ENCODE data around the gene MINDY4. TPM values are rescaled to one million over a fixed set of nuclear protein-coding genes. Genes with fewer than 3 reads are reported as not detected.

The MINDY4 gene
- total RNA-seq, 1 experiment from 2014 or later, result 2.1 TPM

- Mint-ChIP-seq H3K4me1 (ENCODE audit: low read depth, unreplicated experiment) (no peaks in the 10 kb centered on the region), H3K9me3 (ENCODE audit: unreplicated experiment) (no peaks in the 10 kb centered on the region), H3K4me3 (ENCODE audit: unreplicated experiment) (no peak overlapping the region), H3K27ac (ENCODE audit: unreplicated experiment) (no peak overlapping the region), H3K27me3 (ENCODE audit: insufficient read depth, unreplicated experiment) (peaks cover 3% of the 10 kb centered on the region), H3K36me3 (ENCODE audit: insufficient read depth, unreplicated experiment) (no peaks in the 10 kb centered on the region)
- DNase-seq, result no peak
- Histone ChIP-seq H3K4me3 (ENCODE audit: low read depth, low read length) (no peak overlapping the region), H3K4me1 (no peaks in the 10 kb centered on the region), H3K9me3 (no peaks in the 10 kb centered on the region), H3K36me3 (ENCODE audit: control insufficient read depth, insufficient read depth, low read length) (no peaks in the 10 kb centered on the region), H3K27me3 (replicated peaks; ENCODE audit: control insufficient read depth, insufficient read depth, low read length) (no peaks in the 10 kb centered on the region)
- no TSS peak for BruUV-seq (replicated peaks)
- no peak for TF ChIP-seq CTCF (IDR thresholded peaks at IDR 0.05; ENCODE audit: insufficient read depth in 1 of 2, low read depth in 1 of 2, low read length in 1 of 2, severe bottlenecking in 1 of 2, unreplicated experiment in 1 of 2)
- intact Hi-C loops (cut with micrococcal nuclease; ENCODE audit: unreplicated experiment), result no loop called here
- ChIA-PET POLR2A (no interaction called here), CTCF (no interaction called here)
Observed at GRCh38 chr7:30816645-30817370, 45.6 kb downstream of the MINDY4 start.

GRCh38 chr7:30817371-30817767 lies 46.2 kb downstream of the MINDY4 start:
- no peak overlapping the region for H3K4me3 Mint-ChIP-seq (ENCODE audit: unreplicated experiment)
- H3K27ac Mint-ChIP-seq (ENCODE audit: unreplicated experiment), result no peak overlapping the region
- Histone ChIP-seq H3K4me1 (no peaks in the 10 kb centered on the region), H3K27me3 (replicated peaks; ENCODE audit: control insufficient read depth, insufficient read depth, low read length) (no peaks in the 10 kb centered on the region), H3K36me3 (ENCODE audit: control insufficient read depth, insufficient read depth, low read length) (no peaks in the 10 kb centered on the region), H3K4me3 (ENCODE audit: low read depth, low read length) (no peak overlapping the region), H3K9me3 (no peaks in the 10 kb centered on the region)
- no peaks in the 10 kb centered on the region for H3K9me3 Mint-ChIP-seq (ENCODE audit: unreplicated experiment)
- intact Hi-C loops (cut with micrococcal nuclease; ENCODE audit: unreplicated experiment), result no loop called here
- no peaks in the 10 kb centered on the region for H3K4me1 Mint-ChIP-seq (ENCODE audit: low read depth, unreplicated experiment)
- DNase-seq, result no peak
- H3K36me3 Mint-ChIP-seq (ENCODE audit: insufficient read depth, unreplicated experiment), result no peaks in the 10 kb centered on the region
- no peak for TF ChIP-seq CTCF (IDR thresholded peaks at IDR 0.05; ENCODE audit: insufficient read depth in 1 of 2, low read depth in 1 of 2, low read length in 1 of 2, severe bottlenecking in 1 of 2, unreplicated experiment in 1 of 2)
- POLR2A ChIA-PET, result no interaction called here
- no TSS peak for BruUV-seq (replicated peaks)
- peaks cover 6% of the 10 kb centered on the region for H3K27me3 Mint-ChIP-seq (ENCODE audit: insufficient read depth, unreplicated experiment)
- CTCF ChIA-PET, result no interaction called here

- Mint-ChIP-seq H3K36me3 (ENCODE audit: insufficient read depth, unreplicated experiment) (no peaks in the 10 kb centered on the region), H3K9me3 (ENCODE audit: unreplicated experiment) (peaks cover 8% of the 10 kb centered on the region), H3K27me3 (ENCODE audit: insufficient read depth, unreplicated experiment) (peaks cover 8% of the 10 kb centered on the region), H3K4me3 (ENCODE audit: unreplicated experiment) (no peak overlapping the region), H3K27ac (ENCODE audit: unreplicated experiment) (no peak overlapping the region), H3K4me1 (ENCODE audit: low read depth, unreplicated experiment) (no peaks in the 10 kb centered on the region)
- Histone ChIP-seq H3K9me3 (no peaks in the 10 kb centered on the region), H3K36me3 (ENCODE audit: control insufficient read depth, insufficient read depth, low read length) (no peaks in the 10 kb centered on the region), H3K27me3 (replicated peaks; ENCODE audit: control insufficient read depth, insufficient read depth, low read length) (no peaks in the 10 kb centered on the region), H3K4me3 (ENCODE audit: low read depth, low read length) (no peak overlapping the region), H3K4me1 (no peaks in the 10 kb centered on the region)
- no peak for DNase-seq
- TF ChIP-seq CTCF (IDR thresholded peaks at IDR 0.05; ENCODE audit: insufficient read depth in 1 of 2, low read depth in 1 of 2, low read length in 1 of 2, severe bottlenecking in 1 of 2, unreplicated experiment in 1 of 2), result no peak
- intact Hi-C loops (cut with micrococcal nuclease; ENCODE audit: unreplicated experiment), result no loop called here
- no TSS peak for BruUV-seq (replicated peaks)
- ChIA-PET POLR2A (no interaction called here), CTCF (no interaction called here)
Observed at GRCh38 chr7:30824821-30825720, 53.9 kb downstream of the MINDY4 start.
